Activated gamma-delta T cell (primary cell): Measurements from ENCODE around the gene CD207.
"Not testable (repeated sequence)": the region's sequence is repeated elsewhere in the genome, so short reads cannot be mapped to it uniquely, and the experiment has no call there.

Experiments used
- DNase-seq: peaks from one replicate; lab custom pipeline; 2025; lab: John Stamatoyannopoulos, UW
- total RNA-seq, 2 donors: gene quantifications; one replicate each; lab custom pipeline; 2026; lab: John Stamatoyannopoulos, UW

Gene CD207
- 0 reads per million in 2 donors for total RNA-seq

DNA sequence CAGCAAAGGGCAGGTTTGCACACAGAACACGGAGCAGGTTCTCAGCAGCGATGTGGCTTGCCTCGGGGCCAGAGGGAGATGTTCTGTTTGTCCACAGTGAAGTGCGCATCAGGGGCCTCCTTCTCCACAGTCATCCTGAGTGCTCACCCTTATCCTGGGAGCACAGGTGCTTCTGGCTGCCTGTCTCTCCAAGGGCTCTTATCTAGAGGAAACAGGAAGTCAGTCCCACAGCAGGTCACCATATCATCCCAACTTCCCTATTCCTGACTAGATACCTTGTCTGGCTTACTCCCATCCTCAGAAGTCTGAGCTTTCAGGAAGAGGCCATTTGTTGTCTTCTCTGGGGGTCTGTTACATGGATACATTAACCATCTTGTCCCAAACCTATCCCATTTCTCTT is at the start of gene CD207:
Gene CD207, minus strand, starts transcription at position 174 of the 400 bp plus-strand sequence. Its CDS starts 40 bp downstream, at position 134.
- DNase-seq: no peak

DNA sequence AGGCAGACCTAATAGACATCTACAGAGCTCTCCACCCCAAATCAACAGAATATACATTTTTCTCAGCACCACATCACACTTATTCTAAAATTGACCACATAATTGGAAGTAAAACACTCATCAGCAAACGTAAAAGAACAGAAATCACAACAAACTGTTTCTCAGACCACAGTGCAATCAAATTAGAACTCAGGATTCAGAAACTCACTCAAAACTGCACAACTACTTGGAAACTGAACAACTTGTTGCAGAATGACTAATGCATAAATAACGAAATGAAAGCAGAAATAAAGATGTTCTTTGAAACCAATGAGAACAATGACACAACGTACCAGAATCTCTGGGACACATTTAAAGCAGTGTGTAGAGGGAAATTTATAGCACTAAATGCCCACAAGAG is 42.9 kb upstream of the CD207 start:
- DNase-seq: not testable (repeated sequence)

DNA sequence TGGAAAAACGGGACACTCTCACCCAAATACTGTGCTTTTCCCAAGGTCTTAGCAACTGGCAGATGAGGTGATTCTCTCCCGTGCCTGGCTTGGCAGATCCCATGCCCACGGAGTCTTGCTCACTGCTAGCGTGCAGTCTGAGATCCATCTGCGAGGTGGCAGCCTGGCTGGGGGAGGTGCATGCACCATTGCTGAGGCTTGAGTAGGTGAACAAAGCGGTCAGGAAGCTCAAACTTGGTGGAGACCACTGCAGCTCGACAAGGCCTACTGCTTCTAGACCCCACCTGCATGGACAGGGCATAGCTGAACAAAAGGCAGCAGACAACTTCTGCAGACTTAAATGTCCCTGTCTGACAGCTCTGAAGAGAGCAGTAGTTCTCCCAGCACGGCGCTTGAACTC is 40.5 kb upstream of the CD207 start:
- DNase-seq: not testable (repeated sequence)

DNA sequence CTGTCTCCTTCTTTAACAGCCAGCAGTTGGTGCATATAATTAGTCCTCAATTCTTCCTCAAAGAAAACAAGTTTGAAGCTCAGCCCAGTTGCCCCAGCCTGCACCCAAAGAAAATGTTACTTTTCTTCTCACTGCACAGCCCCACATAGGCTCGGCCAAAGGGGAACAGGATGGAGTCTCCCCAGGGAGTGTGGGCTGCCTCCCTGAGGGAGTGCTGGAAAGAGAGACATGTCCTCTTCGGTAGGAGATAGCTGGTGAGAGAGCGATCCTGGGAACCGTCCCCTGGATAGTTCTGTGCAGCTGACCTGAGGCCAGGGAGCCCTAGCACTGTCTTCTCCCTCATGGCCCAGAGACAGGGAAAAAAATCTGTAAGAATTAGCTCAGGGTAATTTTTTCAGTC is 37.9 kb upstream of the CD207 start:
- DNase-seq: no peak

DNA sequence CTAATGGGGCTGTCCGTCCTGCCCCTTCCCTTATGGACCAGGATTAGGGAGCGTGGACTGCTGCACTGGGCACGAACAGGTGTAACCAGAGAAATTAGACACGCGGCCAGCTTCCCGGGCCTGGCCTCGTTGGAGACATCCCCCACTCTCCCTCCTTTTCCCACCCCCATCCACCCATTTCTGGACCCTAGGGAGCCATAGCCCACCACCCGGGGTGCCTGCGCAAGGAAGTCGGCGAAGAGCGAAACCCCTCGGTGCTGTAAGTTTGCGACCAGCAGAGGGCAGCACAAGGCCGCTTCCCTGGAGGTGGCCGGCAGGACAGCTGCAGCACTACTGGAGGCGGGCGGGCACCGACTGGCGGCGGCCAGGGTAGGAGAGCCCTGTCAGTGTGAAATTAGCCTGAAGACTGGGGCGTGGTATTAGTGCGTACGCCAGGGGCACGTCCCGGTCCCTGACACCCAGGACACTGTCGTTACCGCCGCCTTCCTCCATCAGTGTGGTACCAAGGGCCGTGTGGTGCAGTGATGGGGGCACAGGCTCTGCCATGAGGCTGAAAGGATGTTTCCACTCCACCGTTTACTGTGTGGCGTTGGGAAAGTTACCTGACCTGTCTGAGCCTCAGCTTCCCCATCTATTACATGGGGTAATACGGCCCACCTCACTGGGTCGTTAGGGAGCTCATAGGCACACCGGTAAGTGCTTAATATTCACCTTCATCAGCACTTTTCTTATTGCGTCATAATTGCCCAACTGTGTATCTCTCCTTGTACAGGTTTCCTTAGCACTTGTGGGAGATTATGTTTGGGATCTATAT is 36.0 kb upstream of the CD207 start:
- DNase-seq: peak; percentile 39

DNA sequence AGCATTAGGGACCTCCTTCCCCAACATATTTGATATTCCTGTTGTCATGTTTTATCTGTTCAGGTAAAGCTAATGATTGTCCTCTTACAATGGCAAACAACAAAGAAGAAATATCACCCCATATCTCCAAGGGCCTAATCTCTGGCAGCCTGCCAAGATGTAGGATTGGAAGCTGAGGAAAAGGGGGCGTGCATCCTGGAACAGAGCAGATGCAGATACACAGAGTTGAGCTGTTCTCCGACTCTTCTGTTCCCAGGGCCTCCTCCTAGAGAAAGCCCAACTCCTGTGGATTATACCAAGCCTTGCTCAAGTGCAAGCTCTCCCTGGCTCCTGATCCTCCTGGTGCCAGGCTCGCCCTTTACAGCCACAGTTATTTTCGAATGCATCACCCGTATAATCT is 35.2 kb upstream of the CD207 start:
- no peak for DNase-seq

DNA sequence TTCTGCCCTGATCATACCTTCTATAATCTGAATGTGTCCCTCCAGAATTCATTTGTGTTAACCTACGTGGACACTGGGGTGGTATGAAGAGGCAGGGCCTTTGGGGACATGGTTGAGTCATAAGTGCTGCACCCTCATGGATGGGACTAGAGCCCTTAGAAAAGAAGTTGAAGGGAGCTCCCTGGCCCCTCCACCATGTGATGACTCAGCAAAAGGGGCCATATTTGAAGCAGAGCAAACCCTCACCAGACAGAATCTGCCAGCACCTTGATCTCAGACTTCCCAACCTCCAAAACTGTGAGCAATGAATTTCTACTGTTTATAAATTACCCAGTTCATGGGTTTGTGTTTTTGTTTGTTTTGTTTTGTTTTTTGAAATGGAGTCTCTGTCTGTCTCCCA is 33.4 kb upstream of the CD207 start:
- DNase-seq: no peak

DNA sequence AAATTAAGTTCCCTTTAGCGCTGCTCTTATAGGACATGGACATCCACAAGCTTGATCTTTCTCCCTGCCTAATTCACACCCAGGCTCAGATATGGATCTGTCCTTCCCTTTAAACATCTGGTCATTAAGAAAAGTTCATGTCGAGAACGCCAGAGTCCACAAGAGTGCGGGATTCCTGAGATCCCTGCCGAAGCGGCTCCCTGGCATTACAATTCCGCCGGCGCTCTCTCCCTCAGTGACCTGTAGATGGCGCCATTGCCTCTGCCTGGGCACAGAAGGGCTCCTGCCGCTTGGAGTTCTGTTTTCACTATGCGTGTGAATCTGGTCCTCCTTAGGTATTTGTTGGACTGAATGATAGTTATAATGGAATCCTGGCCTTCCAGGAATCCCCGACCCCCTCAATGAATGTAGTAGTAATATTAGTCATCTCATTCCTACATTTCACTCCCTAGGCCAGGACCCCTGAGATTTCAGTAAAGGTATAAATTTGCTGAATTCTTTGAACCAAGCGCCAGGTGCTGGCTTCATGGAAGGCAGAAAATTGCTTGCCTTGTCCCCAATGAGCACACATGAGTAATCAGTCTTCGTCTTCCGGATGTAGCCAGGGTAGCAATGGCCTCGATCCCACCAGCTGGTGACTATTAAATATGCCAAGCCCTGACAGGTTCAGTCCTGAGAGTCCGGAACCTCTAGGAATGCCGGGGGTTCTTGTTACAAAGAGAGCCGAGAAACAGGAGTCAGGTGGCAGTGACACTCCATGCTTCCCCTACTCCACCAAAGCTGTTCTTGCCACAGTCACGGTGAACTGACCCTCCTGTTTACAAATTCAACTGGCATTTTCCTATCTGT is 26.4 kb upstream of the CD207 start:
- DNase-seq: no peak

DNA sequence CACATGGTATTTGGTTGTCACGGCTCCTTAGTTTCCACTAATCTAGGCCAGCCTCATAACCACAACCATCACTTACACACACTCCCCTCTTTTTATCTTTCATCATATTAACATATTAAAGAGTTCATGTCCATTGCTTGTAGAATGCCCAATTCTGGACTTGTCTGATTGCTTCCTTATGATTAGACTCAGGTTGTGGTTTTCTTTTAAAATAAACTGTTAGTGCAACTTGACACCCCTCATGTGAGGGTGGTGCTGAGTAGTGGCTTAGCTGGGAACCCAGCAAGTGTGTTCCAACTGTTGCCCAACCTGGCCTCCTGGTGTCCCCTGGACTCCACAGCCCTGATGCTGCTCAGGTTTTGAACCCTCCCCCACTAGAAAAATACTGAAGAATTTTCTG is 20.1 kb upstream of the CD207 start:
- no peak for DNase-seq

DNA sequence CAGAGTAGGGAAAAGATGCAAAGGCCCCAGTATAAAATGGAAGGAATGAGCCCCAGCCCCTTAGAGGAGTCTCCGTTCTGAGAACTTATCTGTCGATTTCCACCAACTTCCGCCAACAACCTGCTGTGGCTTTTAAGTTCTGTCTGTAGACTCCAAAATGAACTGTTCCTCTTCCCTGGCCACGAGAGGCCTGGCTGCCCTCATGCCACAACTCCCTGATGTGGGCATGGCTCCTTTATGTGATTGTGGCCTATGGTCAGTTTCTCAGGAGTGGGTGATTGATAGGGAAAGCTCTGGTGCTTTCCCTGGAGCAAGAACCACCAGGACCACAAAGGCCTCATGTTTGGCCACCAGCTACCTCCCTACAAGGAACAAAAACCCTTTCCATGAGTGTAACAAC is 18.8 kb upstream of the CD207 start:
- no peak for DNase-seq

DNA sequence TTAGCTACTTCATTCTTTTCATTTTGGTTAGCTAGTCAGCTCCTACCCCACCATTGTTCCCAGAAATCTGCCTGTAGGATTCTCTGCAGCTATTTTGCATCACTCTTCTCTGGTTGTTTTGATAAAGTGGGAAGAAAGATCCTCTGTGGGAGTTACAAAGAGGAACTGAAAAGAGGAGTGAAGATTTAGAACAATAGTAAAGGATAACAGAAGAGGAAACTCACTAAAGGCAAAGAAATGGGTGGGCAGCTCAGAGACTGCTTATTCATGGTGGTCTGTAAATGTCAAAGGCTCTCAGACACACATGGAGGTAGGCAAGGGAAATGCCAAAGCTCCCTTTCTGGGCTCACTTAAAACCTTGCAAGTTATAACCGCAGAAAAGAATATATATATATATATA is 17.2 kb upstream of the CD207 start:
- no peak for DNase-seq

DNA sequence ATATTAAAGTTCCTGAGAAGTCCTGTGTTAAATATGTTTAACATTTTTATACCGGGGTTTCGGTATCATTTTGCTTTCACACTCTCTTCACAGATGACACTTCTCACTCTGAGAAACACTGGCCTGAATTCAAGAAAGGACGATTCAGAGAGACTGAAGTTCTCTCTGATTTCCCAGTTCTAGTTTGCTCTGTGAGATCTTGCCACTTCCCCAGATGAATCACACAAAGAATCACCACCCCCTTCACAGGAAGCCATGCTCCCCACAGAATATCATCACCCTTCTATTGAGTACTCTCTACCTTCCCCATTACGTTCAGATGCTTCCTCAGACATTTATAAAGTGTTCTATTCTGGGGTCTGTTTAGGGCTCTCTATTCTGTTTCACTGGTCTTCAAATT is 16.1 kb upstream of the CD207 start:
- no peak for DNase-seq

DNA sequence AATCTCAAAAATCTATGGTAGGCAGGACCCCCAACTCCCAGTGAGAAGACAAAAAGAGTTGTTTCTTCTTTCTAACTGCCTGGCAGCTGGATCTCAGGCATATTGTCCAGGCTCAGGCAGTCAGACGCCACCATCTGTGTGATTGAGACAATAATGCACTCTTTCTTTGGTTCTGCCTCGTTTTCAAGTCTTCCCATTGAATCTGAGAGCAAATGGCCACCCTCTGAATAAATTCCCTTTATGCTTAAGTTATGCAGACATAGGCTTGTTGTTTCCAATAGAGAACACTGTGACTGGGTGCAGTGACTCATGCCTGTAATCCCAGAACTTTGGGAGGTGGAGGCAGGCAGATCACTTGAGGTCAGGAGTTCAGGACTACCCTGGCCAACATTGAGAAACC is 15.3 kb upstream of the CD207 start:
- no peak for DNase-seq

DNA sequence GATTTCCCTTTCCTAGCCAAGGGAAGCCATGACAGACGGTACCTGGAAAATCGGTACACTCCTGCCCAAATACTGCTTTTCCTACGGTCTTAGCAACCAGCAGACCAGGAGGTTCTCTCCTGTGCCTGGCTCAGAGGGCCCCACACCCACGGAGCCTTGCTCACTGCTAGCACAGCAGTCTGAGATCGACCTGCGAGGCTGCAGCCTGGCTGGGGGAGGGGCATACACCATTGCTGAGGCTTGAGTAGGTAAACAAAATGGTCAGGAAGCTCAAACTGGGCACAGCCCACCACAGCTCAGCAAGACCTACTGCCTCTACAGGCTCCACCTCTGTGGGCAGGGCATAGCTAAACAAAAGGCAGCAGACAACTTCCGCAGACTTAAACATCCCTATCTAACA is 6.8 kb upstream of the CD207 start:
- no peak for DNase-seq

DNA sequence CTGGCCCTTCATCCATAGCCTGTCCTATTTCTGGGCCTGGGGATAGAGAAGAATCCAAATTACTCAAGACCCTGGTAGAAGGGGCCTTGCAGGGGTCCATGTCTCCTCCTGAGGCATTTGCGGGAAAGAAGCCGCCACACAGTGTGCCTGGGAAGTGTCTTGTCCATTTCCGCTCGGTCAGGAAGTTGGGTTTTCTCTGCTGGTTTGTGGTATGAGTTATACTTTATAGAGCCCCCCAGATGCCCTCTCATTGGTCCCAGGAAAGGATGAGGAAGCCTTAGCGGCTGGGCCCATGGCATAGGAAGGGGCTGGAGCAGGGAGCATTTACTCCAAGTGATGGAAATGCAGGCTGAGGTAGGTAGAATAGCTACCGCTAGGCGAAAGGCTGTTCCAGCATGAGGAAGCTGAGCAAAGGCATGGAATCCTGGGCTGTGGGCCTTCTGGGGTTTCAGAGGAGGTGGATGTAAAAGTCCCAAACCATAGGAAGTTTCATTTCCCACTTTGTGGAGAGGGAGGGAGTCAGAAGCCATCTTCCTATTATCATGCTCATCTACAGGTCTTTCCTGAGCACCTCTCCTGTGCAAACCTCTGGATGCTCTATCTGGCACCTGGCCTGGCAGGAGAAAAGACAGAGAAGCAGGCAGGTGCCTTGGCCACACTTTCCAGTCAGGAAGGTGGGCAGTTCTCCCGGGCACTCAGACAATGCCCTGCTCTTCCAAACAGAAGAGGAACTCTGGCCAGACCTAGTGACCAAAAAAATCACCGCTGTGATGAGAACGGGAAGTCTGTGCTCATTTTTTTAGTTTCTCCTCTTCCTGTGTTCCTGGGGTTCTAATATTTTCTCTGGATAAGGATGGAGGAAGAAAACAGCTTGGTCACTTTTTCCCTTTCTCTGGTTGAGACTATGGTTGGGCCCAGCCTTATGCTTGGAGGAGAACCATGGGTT is 2.6 kb upstream of the CD207 start:
- no peak for DNase-seq

DNA sequence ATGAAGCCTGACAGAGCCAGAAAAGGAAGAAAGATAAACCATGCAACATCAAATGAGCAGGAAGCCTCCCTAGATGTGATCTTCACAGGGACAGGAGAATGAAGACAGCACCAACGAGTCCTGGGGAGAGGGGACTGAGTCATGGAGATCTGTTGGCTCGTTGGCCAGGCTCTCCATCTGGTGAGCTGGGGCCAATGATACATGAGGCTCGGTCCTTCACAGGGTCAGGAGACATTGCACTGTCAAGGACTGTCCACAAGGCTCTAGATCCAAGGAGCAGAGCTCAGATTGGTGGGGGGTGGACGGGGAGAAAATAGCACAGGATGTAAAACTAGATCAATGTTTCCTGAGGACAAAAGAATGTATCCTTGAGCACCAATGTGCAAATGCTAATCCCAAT is 735 bp downstream of the CD207 start:
- DNase-seq: no peak

DNA sequence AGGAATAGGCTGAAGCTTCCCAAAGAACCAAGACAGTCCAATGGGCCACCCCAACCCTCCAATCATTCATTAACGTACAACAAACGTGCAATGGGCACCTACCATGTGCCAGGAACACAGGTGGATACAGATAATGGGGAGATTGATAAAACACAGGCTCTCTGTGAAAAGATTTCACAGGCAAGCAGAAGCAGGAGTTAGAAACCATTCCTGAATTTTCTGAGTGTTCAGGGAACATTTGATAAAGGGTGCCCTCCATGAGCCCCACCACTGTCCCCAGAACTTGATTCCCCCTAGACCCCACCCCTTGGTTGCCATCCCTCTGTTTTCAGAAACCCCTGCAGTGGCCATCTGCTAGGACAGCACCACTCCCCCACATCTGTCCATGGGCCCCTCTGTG is 1.5 kb downstream of the CD207 start:
- DNase-seq: no peak

DNA sequence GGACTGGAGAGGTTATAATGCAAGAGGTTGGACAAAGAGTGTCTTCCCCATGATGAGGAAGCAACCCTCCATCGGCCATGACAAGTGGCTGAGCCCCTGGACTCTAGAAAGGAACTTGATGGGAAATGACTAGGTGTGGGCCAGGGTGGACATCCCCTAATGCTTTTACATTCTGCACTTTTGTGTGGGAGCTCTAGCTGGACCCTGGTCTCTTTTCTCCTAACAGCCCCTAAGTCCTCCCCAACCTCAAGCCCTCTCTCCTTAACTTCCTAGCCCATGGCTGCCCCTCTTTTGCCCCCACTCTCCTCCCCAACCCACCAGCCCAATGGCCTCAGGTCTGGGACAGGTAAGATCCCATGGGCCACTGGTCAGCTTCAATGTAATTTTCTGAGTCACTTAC is 2.4 kb downstream of the CD207 start:
- DNase-seq: no peak

DNA sequence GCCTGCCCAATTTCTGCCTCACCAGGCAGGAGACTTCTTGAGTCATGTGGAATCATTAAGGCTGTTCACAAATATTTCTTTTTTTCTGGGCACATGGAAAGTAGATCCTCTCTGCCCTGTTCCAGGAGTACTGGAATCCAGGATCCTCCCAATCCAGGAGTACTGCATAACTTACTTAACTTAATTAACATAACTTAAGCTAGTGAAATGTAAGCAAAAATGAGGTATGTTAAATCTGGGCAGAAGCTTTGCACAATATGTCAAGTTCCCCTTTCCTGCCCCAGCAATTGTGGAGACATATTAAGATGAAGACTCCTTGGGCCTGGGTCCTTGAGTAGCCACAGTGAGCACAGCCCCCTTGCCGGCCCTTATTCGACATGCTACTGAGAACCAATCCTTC is 3.2 kb downstream of the CD207 start:
- DNase-seq: no peak

DNA sequence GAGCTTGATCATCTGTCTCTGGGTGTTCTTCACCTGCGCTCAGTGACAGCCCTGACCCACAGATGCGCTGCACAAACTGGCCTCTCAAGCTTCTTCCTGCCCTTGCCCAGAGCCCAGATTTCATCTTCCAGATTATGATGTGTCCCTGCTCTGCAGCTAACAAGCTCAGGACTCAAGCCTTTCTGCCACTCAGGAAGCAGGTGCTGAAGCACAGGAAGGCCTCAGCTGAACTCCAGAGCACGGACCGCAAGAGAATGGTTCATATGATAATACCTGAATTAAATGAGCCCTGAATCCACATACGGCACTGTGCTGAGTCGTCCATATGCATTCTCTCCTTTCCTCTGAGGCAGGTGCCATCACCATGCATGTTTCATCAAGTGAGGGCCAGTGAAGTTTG is 3.8 kb downstream of the CD207 start:
- DNase-seq: no peak

DNA sequence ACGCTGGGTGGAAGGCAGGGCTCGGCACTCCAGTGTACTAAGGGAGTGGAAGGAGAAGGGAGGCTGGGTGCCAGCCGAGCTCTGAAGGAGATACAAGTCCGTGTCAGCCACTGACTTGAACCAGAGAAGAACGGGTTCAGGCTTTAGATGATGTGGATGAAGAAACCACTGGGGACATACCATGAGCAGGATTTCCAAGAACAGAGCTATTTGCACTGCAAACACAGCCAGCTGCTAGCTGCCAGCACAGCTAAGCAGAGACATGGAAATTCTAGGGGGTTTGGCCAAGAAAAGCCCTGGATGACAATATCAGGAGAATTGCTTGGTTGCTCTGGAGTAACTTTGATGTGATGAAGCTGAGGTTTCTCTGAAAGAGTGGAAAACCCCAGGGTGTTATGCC is 5.2 kb downstream of the CD207 start:
- no peak for DNase-seq

DNA sequence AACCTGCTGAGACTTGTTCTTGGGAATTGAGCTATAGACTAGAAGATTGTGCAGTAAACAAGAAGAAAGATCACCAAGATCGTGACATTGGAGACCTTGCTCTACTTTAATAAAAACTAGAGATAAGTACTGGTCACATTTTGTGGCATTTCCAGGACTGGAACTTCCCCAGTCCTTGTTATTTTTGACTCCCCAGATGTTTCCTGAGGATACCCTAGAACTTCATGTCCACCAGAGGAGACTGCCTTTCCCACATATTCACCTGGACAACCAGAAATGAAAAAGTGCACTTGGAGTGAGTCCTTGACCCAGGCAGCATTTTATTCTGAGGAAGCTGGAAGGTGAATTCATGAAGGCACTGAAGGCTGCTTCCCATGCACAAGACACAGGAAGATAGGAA is 5.7 kb downstream of the CD207 start:
- DNase-seq: no peak
